IPS-15b (cell line): ENCODE data around the gene KIF21B.
A peak's percentile ranks its signal among the peaks of the same experiment; 100 is the strongest.

Experiments
- H3K27me3 ChIP-seq: one replicate; pipeline ENCODE4 v1.6.1; 2013; ENCODE audit warnings: low read length; ENCODE audit not compliant: control insufficient read depth, insufficient read depth
- H3K36me3 ChIP-seq: one replicate; pipeline ENCODE4 v1.6.1; 2013; ENCODE audit warnings: low read length; ENCODE audit not compliant: control insufficient read depth, insufficient read depth
- H3K4me1 ChIP-seq: one replicate; pipeline ENCODE4 v1.6.1; 2013; ENCODE audit warnings: mild to moderate bottlenecking, low read length; ENCODE audit not compliant: control insufficient read depth, insufficient read depth
- H3K4me3 ChIP-seq: one replicate; pipeline ENCODE4 v1.5.1; 2013; ENCODE audit warnings: low read depth, low read length
- H3K9ac ChIP-seq: one replicate; pipeline ENCODE4 v1.6.1; 2013; ENCODE audit warnings: low read depth, mild to moderate bottlenecking, low read length
- H3K9me3 ChIP-seq: one replicate; pipeline ENCODE4 v1.6.1; 2013; ENCODE audit warnings: mild to moderate bottlenecking, low read length; ENCODE audit not compliant: control insufficient read depth, insufficient read depth

The KIF21B gene

DNA sequence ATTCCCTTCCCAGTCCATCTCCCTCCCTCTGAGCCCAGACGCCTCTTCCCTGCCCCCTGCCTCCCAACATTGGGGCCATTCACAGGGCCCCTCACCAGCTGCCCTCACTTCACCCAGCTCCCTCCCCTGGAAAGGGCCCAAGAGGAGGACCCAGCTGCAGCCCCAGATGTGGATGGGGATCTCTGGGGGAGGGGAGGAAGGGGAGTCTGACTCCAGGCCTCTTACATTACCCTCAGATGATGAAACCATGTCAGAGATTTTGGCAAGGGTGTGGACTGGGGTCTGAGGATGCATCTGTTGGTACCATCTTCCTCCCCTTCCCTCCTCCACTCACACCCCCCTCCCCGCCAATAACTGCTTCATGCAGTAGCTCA lies 1.1 kb upstream of the KIF21B start:
- no peak overlapping the region for H3K9ac ChIP-seq
- peaks cover 53% of the 10 kb centered on the region for H3K4me1 ChIP-seq

GRCh38 chr1:201023920-201024624 lies 558 bp upstream of the KIF21B start:
- Histone ChIP-seq H3K4me1 (peaks cover 54% of the 10 kb centered on the region), H3K9ac (peak overlapping the region; percentile 47), H3K36me3 (peaks cover 7% of the 10 kb centered on the region), H3K9me3 (no peaks in the 10 kb centered on the region), H3K27me3 (peaks cover 8% of the 10 kb centered on the region), H3K4me3 (peak overlapping the region; percentile 58)

More for the DNA sequence above, 1.1 kb upstream of the KIF21B start:
- H3K9me3 ChIP-seq, result no peaks in the 10 kb centered on the region
- peaks cover 10% of the 10 kb centered on the region for H3K36me3 ChIP-seq
- H3K4me3 ChIP-seq, result peak overlapping the region; percentile 58
- peaks cover 8% of the 10 kb centered on the region for H3K27me3 ChIP-seq

DNA sequence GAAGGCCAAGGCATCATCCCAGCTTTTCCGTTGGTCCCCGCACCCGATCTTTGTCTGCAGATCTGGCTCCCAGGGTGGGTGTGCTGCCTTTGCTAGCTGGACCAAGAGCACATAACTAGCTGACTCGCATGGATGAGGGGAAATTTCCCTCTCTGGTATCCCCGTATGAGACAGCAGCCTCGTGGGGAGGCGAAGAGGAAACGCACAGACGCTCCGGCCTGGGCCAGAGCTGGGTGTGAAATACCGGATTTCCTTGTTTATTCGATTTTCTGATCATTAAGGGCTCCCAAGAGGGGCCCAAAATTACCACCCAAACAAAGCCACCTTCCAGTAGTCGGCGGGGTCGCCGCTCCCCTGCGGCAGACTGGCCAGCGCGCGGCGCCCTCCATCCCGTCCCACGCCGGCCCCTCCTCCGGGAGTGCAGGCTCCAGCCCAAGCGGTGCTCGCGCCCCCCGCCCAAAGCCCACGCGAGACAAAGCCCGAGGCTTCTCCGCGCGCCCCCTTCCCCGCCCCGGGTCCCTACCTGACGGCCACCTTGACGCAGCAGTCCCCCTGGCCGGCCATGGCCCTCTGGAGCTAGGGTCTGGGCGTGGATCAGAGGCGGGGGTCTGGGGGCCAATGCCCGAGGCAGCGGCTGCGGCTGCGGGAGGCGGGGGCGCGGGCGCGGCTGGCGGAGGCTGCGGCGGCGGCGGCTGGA lies 546 bp downstream of the KIF21B start:
- H3K4me3 ChIP-seq, result peak overlapping the region; percentile 76
- H3K4me1 ChIP-seq, result peaks cover 54% of the 10 kb centered on the region
- peaks cover 4% of the 10 kb centered on the region for H3K36me3 ChIP-seq

GRCh38 chr1:201022493-201022819 lies 1.1 kb downstream of the KIF21B start:
- Histone ChIP-seq H3K4me3 (peak overlapping the region; percentile 76), H3K36me3 (peaks cover 4% of the 10 kb centered on the region), H3K9ac (no peak overlapping the region), H3K27me3 (peaks cover 8% of the 10 kb centered on the region), H3K4me1 (peaks cover 57% of the 10 kb centered on the region), H3K9me3 (no peaks in the 10 kb centered on the region)

More for the DNA sequence above, 546 bp downstream of the KIF21B start:
- Histone ChIP-seq H3K9me3 (no peaks in the 10 kb centered on the region), H3K27me3 (peaks cover 8% of the 10 kb centered on the region), H3K9ac (no peak overlapping the region)

GRCh38 chr1:201021630-201022492 lies 1.7 kb downstream of the KIF21B start:
- no peaks in the 10 kb centered on the region for H3K9me3 ChIP-seq
- peaks cover 4% of the 10 kb centered on the region for H3K36me3 ChIP-seq
- peaks cover 62% of the 10 kb centered on the region for H3K4me1 ChIP-seq
- peaks cover 8% of the 10 kb centered on the region for H3K27me3 ChIP-seq
- no peak overlapping the region for H3K9ac ChIP-seq
- H3K4me3 ChIP-seq, result peak overlapping the region; percentile 76

GRCh38 chr1:201020721-201021629 lies 2.5 kb downstream of the KIF21B start:
- H3K4me1 ChIP-seq, result peaks cover 60% of the 10 kb centered on the region
- H3K9ac ChIP-seq, result peak overlapping the region; percentile 39

DNA sequence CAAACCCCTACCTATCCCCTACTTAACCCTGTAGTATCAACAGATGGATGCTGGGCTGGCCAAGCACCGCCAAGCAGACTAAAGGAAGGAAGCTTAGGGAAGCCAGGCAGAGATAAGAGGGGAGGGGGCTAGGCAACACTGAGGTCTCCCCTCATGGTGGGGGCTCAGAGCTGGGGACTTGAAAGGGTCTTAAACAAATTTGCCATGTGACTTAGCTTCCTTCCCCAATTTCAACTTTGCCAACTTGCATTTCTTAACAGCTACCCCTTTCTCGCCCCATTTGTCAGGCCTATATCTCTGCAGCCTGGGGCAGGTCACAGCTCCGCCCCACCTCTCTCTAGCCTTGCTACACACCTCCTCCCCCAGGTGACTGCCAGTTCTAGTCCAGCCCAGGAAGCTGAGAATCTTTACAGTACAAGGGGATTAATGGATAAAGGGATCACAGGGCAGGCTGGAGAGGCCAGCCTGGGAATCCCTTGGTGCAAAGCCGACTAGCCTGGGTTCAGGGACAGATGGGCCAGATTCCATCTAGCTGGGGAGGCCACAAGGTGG lies 3.4 kb downstream of the KIF21B start:
- Histone ChIP-seq H3K9me3 (no peaks in the 10 kb centered on the region), H3K9ac (peak overlapping the region; percentile 42), H3K4me3 (peak overlapping the region; percentile 31), H3K36me3 (no peaks in the 10 kb centered on the region), H3K27me3 (peaks cover 8% of the 10 kb centered on the region), H3K4me1 (peaks cover 52% of the 10 kb centered on the region)

More at GRCh38 chr1:201020721-201021629, 2.5 kb downstream of the KIF21B start:
- Histone ChIP-seq H3K4me3 (peak overlapping the region; percentile 31), H3K9me3 (no peaks in the 10 kb centered on the region), H3K27me3 (peaks cover 8% of the 10 kb centered on the region), H3K36me3 (no peaks in the 10 kb centered on the region)

GRCh38 chr1:201019321-201019977 lies 4.1 kb downstream of the KIF21B start:
- peaks cover 49% of the 10 kb centered on the region for H3K4me1 ChIP-seq
- no peak overlapping the region for H3K9ac ChIP-seq
- no peak overlapping the region for H3K4me3 ChIP-seq
- H3K27me3 ChIP-seq, result peaks cover 8% of the 10 kb centered on the region
- H3K36me3 ChIP-seq, result no peaks in the 10 kb centered on the region
- H3K9me3 ChIP-seq, result no peaks in the 10 kb centered on the region

- Histone ChIP-seq H3K36me3 (no peaks in the 10 kb centered on the region), H3K4me3 (no peak overlapping the region), H3K27me3 (peaks cover 7% of the 10 kb centered on the region), H3K4me1 (peaks cover 48% of the 10 kb centered on the region), H3K9ac (peak overlapping the region; percentile 47), H3K9me3 (no peaks in the 10 kb centered on the region)
Observed at GRCh38 chr1:201017828-201018163, 5.7 kb downstream of the KIF21B start.

DNA sequence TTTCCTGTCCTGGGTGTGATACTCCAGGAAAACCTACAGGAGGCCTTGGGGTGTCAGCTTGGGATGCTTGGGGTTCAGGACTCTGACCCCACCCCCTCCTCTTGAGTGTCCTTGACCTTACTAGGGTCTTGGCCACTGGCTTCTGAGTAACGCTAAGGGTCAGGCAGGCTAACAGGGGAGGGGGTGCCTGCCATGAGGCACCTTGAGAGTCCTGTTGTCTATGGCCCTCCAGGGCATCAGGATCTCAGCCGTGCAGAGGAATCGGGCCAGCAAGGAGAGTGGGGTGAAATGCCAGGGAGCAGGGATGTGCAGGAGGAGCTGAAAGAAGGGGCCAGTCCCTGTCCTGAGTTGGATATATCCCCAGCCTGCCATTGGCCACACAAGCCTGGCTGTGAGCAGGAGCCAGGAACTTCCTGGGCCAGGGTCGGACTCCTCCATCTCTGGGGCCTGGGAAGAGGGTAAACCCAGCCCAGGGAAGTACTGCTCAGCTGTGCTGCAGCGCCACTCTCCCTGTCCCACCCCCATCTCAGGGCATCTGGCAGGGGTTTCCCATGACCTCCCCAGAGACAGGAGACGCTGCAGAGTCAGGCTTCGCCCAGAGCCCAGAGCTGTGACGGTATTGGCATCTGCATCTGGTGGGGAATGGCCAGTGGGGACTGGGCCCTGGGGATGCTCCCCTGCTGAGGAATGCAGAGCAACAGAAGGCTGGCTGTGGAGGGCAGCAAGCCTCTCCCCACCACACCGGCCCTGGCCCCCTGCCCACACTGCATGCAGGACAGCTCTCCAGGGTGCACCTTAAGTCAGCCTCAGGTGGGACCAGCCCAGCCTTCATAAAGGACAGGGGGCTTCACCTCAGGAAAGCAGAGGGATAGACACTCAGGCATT lies 6.3 kb downstream of the KIF21B start:
- H3K27me3 ChIP-seq, result peaks cover under 1% of the 10 kb centered on the region
- H3K4me3 ChIP-seq, result no peak overlapping the region
- no peaks in the 10 kb centered on the region for H3K9me3 ChIP-seq
- H3K36me3 ChIP-seq, result no peaks in the 10 kb centered on the region
- H3K9ac ChIP-seq, result peak overlapping the region; percentile 47
- peaks cover 42% of the 10 kb centered on the region for H3K4me1 ChIP-seq
